Activated CD8-positive, alpha-beta memory T cell treated with anti-CD3 and anti-CD28 coated beads, Interleukin-2, amount 50 U/mL, for 24 hours (primary cell): ENCODE results near the gene GEMIN8.

ENCODE experiments used
- DNase-seq: peaks from one replicate; pipeline ENCODE4 v3.0.0-alpha.2; 2020; ENCODE audit errors: extremely low read depth

The GEMIN8 gene

GRCh38 chrX:14015941-14016340 lies 13.8 kb downstream of the GEMIN8 start:
- no peak for DNase-seq

- DNase-seq, result no peak
Observed at GRCh38 chrX:14015294-14015693, 14.4 kb downstream of the GEMIN8 start.

- no peak for DNase-seq
Observed at GRCh38 chrX:14014526-14014925, 15.2 kb downstream of the GEMIN8 start.

- DNase-seq, result no peak
Observed at GRCh38 chrX:14013054-14013453, 16.6 kb downstream of the GEMIN8 start.

GRCh38 chrX:14010566-14010965 lies 19.1 kb downstream of the GEMIN8 start:
- no peak for DNase-seq

- no peak for DNase-seq
Observed at GRCh38 chrX:14006540-14006939, 23.2 kb downstream of the GEMIN8 start.

GRCh38 chrX:14003876-14004425 lies 25.7 kb downstream of the GEMIN8 start:
- no peak for DNase-seq

- DNase-seq, result no peak
Observed at GRCh38 chrX:14003028-14003427, 26.7 kb downstream of the GEMIN8 start.

GRCh38 chrX:13996650-13997049 lies 33.0 kb downstream of the GEMIN8 start:
- DNase-seq, result no peak

GRCh38 chrX:13994536-13995080 lies 35.1 kb downstream of the GEMIN8 start:
- no peak for DNase-seq

- no peak for DNase-seq
Observed at GRCh38 chrX:13994104-13994503, 35.6 kb downstream of the GEMIN8 start.

GRCh38 chrX:13990126-13990800 lies 39.4 kb downstream of the GEMIN8 start:
- DNase-seq, result no peak

- no peak for DNase-seq
Observed at GRCh38 chrX:13985697-13986435, 43.8 kb downstream of the GEMIN8 start.

- DNase-seq, result no peak
Observed at GRCh38 chrX:13983734-13984133, 46.0 kb downstream of the GEMIN8 start.

GRCh38 chrX:13968198-13968597 lies 61.5 kb downstream of the GEMIN8 start:
- no peak for DNase-seq

GRCh38 chrX:13967636-13968035 lies 62.1 kb downstream of the GEMIN8 start:
- no peak for DNase-seq

- DNase-seq, result no peak
Observed at GRCh38 chrX:13966793-13967125, 62.9 kb downstream of the GEMIN8 start.

- DNase-seq, result no peak
Observed at GRCh38 chrX:13966071-13966792, 63.5 kb downstream of the GEMIN8 start.

- no peak for DNase-seq
Observed at GRCh38 chrX:13965531-13965930, 64.2 kb downstream of the GEMIN8 start.

- DNase-seq, result no peak
Observed at GRCh38 chrX:13956998-13957397, 72.7 kb downstream of the GEMIN8 start.
